ENCODE results near the gene DEXI. TPM values are rescaled to one million over a fixed set of nuclear protein-coding genes. Genes with fewer than 3 reads are reported as not detected.

Gene DEXI
- total RNA-seq, 2 donors from 2014 or later = 29.8 to 51.1 TPM

DNA sequence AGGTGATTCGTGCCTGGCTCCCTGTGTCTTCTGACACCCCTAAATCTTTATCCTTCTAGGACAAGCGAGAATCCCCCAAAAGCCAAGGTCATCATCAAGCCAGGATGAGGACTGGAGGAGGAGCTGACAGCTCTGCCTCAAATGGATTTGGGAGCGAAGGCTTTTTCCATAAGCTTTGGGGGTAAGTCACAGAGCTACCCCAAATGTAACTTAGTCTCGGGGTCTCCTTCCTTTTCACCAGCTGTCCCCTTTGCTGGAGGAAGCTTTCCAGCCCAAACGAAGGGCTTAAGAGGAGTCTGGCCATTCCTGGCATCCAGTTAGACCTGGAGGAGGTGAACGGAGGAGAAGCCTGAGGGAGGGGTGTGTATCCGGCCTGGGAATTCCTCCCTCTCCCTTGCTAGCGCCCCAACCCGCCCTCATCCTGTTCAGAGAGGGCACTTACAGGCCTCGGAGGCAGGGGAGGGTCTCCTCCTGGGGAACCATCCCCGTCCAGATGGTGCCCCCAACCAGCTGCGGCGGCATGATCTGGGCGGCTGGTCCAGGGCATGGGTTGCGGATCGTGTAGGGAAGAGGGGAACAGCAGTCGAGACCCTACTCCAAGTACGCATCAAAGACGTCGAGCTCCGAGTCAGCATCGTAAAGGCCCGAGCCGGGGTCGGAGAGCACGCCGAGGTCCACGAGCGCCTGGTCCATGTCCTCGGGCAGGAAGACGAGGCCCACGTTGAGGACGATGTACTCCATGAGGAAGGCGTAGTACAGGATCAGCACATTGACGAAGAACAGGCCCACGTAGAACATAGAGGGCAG, 938 bp downstream of the DEXI start:
- Histone ChIP-seq H3K27me3 (no peaks in the 10 kb centered on the region), H3K27ac (peak overlapping the region in 3 of 4 donors; percentile 41 to 83 (median 78)), H3K9me3 (no peaks in the 10 kb centered on the region), H3K4me3 (peak overlapping the region; percentile 26 to 82), H3K4me1 (peaks cover 81% of the 10 kb centered on the region), H3K36me3 (replicated peaks in 1 of 2; ENCODE audit: insufficient read depth in 1 of 2, low read depth in 2 of 2) (no peaks in the 10 kb centered on the region)
- TF ChIP-seq, protein P1, sequence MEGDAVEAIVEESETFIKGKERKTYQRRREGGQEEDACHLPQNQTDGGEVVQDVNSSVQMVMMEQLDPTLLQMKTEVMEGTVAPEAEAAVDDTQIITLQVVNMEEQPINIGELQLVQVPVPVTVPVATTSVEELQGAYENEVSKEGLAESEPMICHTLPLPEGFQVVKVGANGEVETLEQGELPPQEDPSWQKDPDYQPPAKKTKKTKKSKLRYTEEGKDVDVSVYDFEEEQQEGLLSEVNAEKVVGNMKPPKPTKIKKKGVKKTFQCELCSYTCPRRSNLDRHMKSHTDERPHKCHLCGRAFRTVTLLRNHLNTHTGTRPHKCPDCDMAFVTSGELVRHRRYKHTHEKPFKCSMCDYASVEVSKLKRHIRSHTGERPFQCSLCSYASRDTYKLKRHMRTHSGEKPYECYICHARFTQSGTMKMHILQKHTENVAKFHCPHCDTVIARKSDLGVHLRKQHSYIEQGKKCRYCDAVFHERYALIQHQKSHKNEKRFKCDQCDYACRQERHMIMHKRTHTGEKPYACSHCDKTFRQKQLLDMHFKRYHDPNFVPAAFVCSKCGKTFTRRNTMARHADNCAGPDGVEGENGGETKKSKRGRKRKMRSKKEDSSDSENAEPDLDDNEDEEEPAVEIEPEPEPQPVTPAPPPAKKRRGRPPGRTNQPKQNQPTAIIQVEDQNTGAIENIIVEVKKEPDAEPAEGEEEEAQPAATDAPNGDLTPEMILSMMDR (IDR thresholded peaks at IDR 0.05) = no peak
- TF ChIP-seq POLR2A (IDR thresholded peaks at IDR 0.05) = no peak
- intact Hi-C loops (cut with DNase I) = no loop called here
- 2 to 6% methylated on average over 10 to 33 of the region's 36 CpGs for WGBS, 2 donors
- ATAC-seq (no peak), DNase-seq (no peak)

DNA sequence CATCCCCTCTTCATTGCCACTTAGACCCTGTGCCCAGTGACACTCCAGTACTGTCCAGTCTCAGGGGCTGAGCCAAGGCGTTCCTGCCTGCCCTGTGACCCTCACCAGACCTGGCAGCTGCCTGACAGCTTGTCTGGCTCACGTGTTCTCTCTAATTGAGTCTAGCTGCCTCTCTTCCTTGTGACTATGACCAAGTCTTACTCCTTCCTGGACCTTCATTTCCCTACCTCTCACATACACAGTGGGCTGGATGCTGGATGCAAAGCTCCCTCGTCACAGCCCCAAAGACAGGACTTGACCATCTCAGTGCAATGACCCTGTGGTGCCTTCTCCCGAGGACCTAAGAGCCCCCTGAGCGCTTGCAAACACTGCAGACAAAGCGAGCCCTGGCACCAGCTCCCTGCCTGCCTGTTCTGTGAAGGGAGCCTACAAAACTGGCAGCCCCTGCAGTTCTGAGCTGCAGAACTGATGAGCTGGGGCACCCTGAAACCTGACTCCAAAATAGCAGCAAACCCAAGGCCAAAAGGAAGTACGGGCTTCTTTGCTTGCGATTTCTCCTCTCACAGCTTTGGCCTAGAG, 1.7 kb downstream of the DEXI start:
- peak overlapping the region in 3 of 4 donors; percentile 41 to 83 (median 78) for H3K27ac ChIP-seq
- peaks cover 81% of the 10 kb centered on the region for H3K4me1 ChIP-seq
- no peaks in the 10 kb centered on the region for H3K9me3 ChIP-seq
- intact Hi-C loops (cut with DNase I) = no loop called here
- ATAC-seq (no peak), DNase-seq (peak in 2 of 4 donors; percentile 30 to 43)
- WGBS, 2 donors = 3 to 17% methylated on average over 6 to 8 of the region's 8 CpGs
- H3K27me3 ChIP-seq = no peaks in the 10 kb centered on the region
- no peaks in the 10 kb centered on the region for H3K36me3 ChIP-seq (replicated peaks in 1 of 2; ENCODE audit: insufficient read depth in 1 of 2, low read depth in 2 of 2)
- H3K4me3 ChIP-seq = peak overlapping the region in 1 of 2 donors; percentile 82
- TF ChIP-seq, protein P1 (IDR thresholded peaks at IDR 0.05) = no peak
- peak in 1 of 3 donors; percentile 12 for TF ChIP-seq POLR2A (IDR thresholded peaks at IDR 0.05)

DNA sequence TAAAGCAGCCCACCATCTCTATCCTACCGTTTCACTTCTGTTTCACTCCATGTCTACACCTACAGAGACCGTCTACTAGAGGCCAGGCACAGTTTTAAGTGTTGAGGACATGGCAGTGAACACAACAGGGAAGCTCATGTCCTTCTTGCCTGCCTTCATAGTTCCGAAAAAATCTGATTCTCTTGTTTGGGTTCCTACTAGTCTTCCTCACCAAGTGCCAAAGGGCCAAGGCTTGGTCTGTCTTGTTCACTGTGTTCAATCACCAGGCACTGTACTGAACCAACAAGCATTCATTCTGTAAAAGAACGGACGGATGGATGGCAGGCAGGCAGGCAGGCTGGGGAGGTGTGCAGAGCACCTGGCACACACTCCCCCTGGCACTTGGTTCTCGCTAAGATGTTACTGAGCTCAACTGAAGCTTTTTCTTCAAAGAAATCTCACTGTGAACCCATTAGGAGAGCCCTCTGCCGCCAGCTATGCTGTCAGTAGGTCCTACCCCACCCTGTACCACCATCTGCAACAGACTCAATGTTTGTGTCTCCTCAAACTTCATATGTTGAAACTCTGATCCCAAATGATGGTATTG, 2.5 kb downstream of the DEXI start:
- no peak for DNase-seq
- 72 to 76% methylated on average over 6 to 7 of the region's 7 CpGs for WGBS, 2 donors
- H3K9me3 ChIP-seq = no peaks in the 10 kb centered on the region
- intact Hi-C loops (cut with DNase I) = no loop called here
- no peak overlapping the region for H3K4me3 ChIP-seq
- no peak for ATAC-seq
- H3K4me1 ChIP-seq = peaks cover 82% of the 10 kb centered on the region
- H3K36me3 ChIP-seq (replicated peaks in 1 of 2; ENCODE audit: insufficient read depth in 1 of 2, low read depth in 2 of 2) = no peaks in the 10 kb centered on the region
- no peaks in the 10 kb centered on the region for H3K27me3 ChIP-seq
- TF ChIP-seq POLR2A (IDR thresholded peaks at IDR 0.05) = no peak
- TF ChIP-seq, protein P1 (IDR thresholded peaks at IDR 0.05) = no peak
- H3K27ac ChIP-seq = peak overlapping the region in 2 of 4 donors; percentile 5 to 41

DNA sequence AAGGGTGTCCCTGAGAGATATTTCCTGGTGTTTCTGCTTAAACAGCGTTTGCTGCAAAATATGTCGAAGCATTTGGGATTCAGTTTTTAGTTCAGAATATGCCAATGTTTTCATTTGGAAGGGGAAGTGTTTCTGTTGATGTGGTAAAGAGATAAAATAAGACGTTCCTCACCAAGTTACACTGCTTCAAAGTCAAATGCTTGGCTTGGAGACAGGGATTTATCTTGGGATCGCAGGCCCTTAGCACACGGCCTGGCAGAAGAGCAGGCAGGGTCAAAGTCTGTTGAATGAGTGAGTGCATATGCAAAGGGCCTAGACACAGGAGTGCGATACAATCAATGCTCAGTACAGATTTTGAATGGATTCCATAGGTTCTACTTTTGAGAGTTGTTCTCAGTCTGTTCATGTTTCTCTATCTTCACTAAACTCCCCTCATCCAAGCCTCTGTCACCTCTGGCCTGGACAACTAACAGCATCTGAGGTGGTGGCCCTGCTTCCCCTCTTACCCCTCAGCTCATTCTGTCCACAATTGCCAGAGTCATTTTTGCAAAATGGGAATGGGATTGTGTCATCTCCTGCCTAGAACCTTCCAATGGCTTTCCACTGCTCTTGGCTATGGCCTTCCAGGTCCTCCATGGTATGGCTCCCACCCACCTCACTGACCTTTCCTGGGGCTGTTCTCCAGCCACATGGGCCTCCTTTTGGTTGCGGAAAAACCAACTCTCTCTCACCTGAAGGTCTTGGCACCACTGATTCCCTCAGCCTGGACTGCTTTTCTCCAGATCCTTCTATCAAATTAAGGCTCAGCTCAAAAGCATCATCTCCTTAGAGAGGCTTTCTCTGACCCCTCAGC, 3.2 kb downstream of the DEXI start:
- Histone ChIP-seq H3K27me3 (no peaks in the 10 kb centered on the region), H3K27ac (peak overlapping the region in 1 of 4 donors; percentile 5), H3K36me3 (replicated peaks in 1 of 2; ENCODE audit: insufficient read depth in 1 of 2, low read depth in 2 of 2) (no peaks in the 10 kb centered on the region), H3K4me3 (no peak overlapping the region), H3K4me1 (peaks cover 88% of the 10 kb centered on the region), H3K9me3 (no peaks in the 10 kb centered on the region)
- ATAC-seq (no peak), DNase-seq (no peak)
- 40 to 45% methylated on average over 7 of the region's 7 CpGs for WGBS, 2 donors
- intact Hi-C loops (cut with DNase I) = no loop called here
- no peak for TF ChIP-seq POLR2A (IDR thresholded peaks at IDR 0.05)
- TF ChIP-seq, protein P1 (IDR thresholded peaks at IDR 0.05) = no peak

All from body of pancreas (tissue), 4 donors.